HG02759 (cell line): ENCODE results near the gene PITPNM1.

Experiments used
- ATAC-seq: cut with Tn5 transposase; IDR thresholded peaks from one replicate; pipeline ENCODE4 v1.9.1; 2021; ENCODE audit warnings: mild to moderate bottlenecking, moderate library complexity; ENCODE audit not compliant: unreplicated experiment

The PITPNM1 gene

GRCh38 chr11:67445515-67445914 lies 59.6 kb downstream of the PITPNM1 start:
- no peak for ATAC-seq

GRCh38 chr11:67442504-67443404 lies 62.4 kb downstream of the PITPNM1 start:
- no peak for ATAC-seq
